Mesothelial cell of epicardium (in vitro differentiated cells): ENCODE data around the gene FAM20C. TPM values are rescaled to one million over a fixed set of nuclear protein-coding genes. Genes with fewer than 3 reads are reported as not detected.
"Not testable (repeated sequence)": the region's sequence is repeated elsewhere in the genome, so short reads cannot be mapped to it uniquely, and the experiment has no call there.

ENCODE experiments used
- DNase-seq, 2 experiments: peaks; one replicate each; pipeline ENCODE4 v3.0.0; 2021; ENCODE audit warnings: low spot score in 2 of 2; ENCODE audit not compliant: unreplicated experiment in 2 of 2
- H3K27ac Mint-ChIP-seq: 2 replicates; pipeline ENCODE4 v1.8.0; 2021; ENCODE audit warnings: mixed read lengths
- H3K27me3 Mint-ChIP-seq: 2 replicates; pipeline ENCODE4 v1.8.0; 2021; ENCODE audit warnings: low read depth, mixed read lengths
- H3K36me3 Mint-ChIP-seq: 2 replicates; pipeline ENCODE4 v1.8.0; 2021; ENCODE audit warnings: mixed read lengths
- H3K4me1 Mint-ChIP-seq: 2 replicates; pipeline ENCODE4 v1.8.0; 2021; ENCODE audit warnings: mixed read lengths
- H3K4me3 Mint-ChIP-seq: 2 replicates; pipeline ENCODE4 v1.8.0; 2021; ENCODE audit warnings: mild to moderate bottlenecking, moderate library complexity, mixed read lengths
- H3K9me3 Mint-ChIP-seq: 2 replicates; pipeline ENCODE4 v1.8.0; 2021; ENCODE audit warnings: mixed read lengths
- CTCF ChIP-seq: fragments of 200-600 bp; sonication (generic); IDR thresholded peaks from one replicate; pipeline ENCODE4 v1.5.0; 2021; ENCODE audit warnings: antibody characterized with exemption; ENCODE audit not compliant: unreplicated experiment
- total RNA-seq: library from RNA; stranded (reverse); gene quantifications from 3 replicates; pipeline ENCODE4 v1.2.1, GENCODE V29; 2021

Gene FAM20C
- total RNA-seq, 1 donor from 2014 or later = 17.8 TPM

GRCh38 chr7:240146-240676 is 47.8 kb downstream of the FAM20C start:
- H3K4me3 Mint-ChIP-seq = no peak overlapping the region
- no peaks in the 10 kb centered on the region for H3K36me3 Mint-ChIP-seq
- TF ChIP-seq CTCF = no peak
- no peaks in the 10 kb centered on the region for H3K4me1 Mint-ChIP-seq
- no peak for DNase-seq
- no peaks in the 10 kb centered on the region for H3K9me3 Mint-ChIP-seq
- no peak overlapping the region for H3K27ac Mint-ChIP-seq
- no peaks in the 10 kb centered on the region for H3K27me3 Mint-ChIP-seq

GRCh38 chr7:240887-241421 is 48.6 kb downstream of the FAM20C start:
- no peak for TF ChIP-seq CTCF
- no peaks in the 10 kb centered on the region for H3K9me3 Mint-ChIP-seq
- no peak overlapping the region for H3K27ac Mint-ChIP-seq
- DNase-seq = no peak
- H3K4me1 Mint-ChIP-seq = no peaks in the 10 kb centered on the region
- H3K4me3 Mint-ChIP-seq = no peak overlapping the region
- no peaks in the 10 kb centered on the region for H3K36me3 Mint-ChIP-seq
- H3K27me3 Mint-ChIP-seq = no peaks in the 10 kb centered on the region

GRCh38 chr7:241513-241912 is 49.1 kb downstream of the FAM20C start:
- H3K4me3 Mint-ChIP-seq = no peak overlapping the region
- H3K36me3 Mint-ChIP-seq = no peaks in the 10 kb centered on the region
- DNase-seq = no peak
- H3K9me3 Mint-ChIP-seq = no peaks in the 10 kb centered on the region
- no peaks in the 10 kb centered on the region for H3K4me1 Mint-ChIP-seq
- H3K27ac Mint-ChIP-seq = no peak overlapping the region
- no peaks in the 10 kb centered on the region for H3K27me3 Mint-ChIP-seq
- TF ChIP-seq CTCF = no peak

- not testable (repeated sequence) for H3K4me1 Mint-ChIP-seq, H3K36me3 Mint-ChIP-seq, H3K4me3 Mint-ChIP-seq, H3K9me3 Mint-ChIP-seq, H3K27me3 Mint-ChIP-seq, H3K27ac Mint-ChIP-seq, DNase-seq
Measured at GRCh38 chr7:242826-243579, 50.6 kb downstream of the FAM20C start.

- H3K4me1 Mint-ChIP-seq, H3K27ac Mint-ChIP-seq, H3K27me3 Mint-ChIP-seq, H3K4me3 Mint-ChIP-seq, H3K9me3 Mint-ChIP-seq, H3K36me3 Mint-ChIP-seq, DNase-seq: not testable (repeated sequence)
Measured at GRCh38 chr7:243580-243978, 51.2 kb downstream of the FAM20C start.

- TF ChIP-seq CTCF = no peak
- no peak overlapping the region for H3K27ac Mint-ChIP-seq
- H3K27me3 Mint-ChIP-seq = no peaks in the 10 kb centered on the region
- no peaks in the 10 kb centered on the region for H3K9me3 Mint-ChIP-seq
- no peak overlapping the region for H3K4me3 Mint-ChIP-seq
- H3K4me1 Mint-ChIP-seq = peaks cover under 1% of the 10 kb centered on the region
- DNase-seq = no peak
- H3K36me3 Mint-ChIP-seq = no peaks in the 10 kb centered on the region
Measured at GRCh38 chr7:244974-245373, 52.6 kb downstream of the FAM20C start.
